K562 (cell line): ENCODE results near the gene FAM227A. TPM values are rescaled to one million over a fixed set of nuclear protein-coding genes. Genes with fewer than 3 reads are reported as not detected.
A peak's percentile ranks its signal among the peaks of the same experiment; 100 is the strongest.

Experiments
- ZNF316 ChIP-seq: fragments of 450-650 bp; IDR thresholded peaks from 2 replicates; pipeline ENCODE4 v1.6.1; 2016
- polyA plus RNA-seq, 8 experiments: library from polyadenylated mRNA; depleted of rRNA in 4 of 8; stranded (reverse) in 5 of 8; unstranded in 3 of 8; fragments of >200 nt; fragmentation: Nextera tagmentation in 2 of 8; fragmentation: Illumina TruSeq in 1 of 8; extraction: Ambion mirVana in 2 of 8; extraction: Trizol in 1 of 8; gene quantifications; 2 replicates each; pipeline versions ENCODE4 v1.2.1 to v1.2.3, GENCODE V29; 2011 to 2014; ENCODE audit warnings: inconsistent platforms in 1 of 8, missing spikeins in 1 of 8
- total RNA-seq, 7 experiments: library from RNA; depleted of rRNA in 6 of 7; stranded (reverse); fragments of >200 nt in 6 of 7; fragmentation: Illumina TruSeq in 2 of 7; extraction: Trizol in 2 of 7; gene quantifications; 2 replicates each; pipeline versions ENCODE4 v1.2.1 to v1.2.3, GENCODE V29; 2011 to 2021; ENCODE audit warnings: low replicate concordance in 1 of 7
- TF ChIP-seq, protein P1 (sequence below), 2 experiments: fragments of 450-650 bp in 1 of 2; sonication (generic) in 1 of 2; formaldehyde crosslinking in 1 of 2; IDR thresholded peaks; 2 replicates each; pipeline versions ENCODE4 v1.7.1 to v1.9.0; 2016 to 2022; ENCODE audit warnings: inconsistent platforms in 1 of 2, mild to moderate bottlenecking in 1 of 2, missing genetic modification reagents in 1 of 2

Gene FAM227A
- total and polyA plus RNA-seq, 9 of the 15 experiments (the other 6 are each of a cell fraction or from before 2014, with no cell fraction given): 0.10 to 2.2 (median 0.83) TPM

DNA sequence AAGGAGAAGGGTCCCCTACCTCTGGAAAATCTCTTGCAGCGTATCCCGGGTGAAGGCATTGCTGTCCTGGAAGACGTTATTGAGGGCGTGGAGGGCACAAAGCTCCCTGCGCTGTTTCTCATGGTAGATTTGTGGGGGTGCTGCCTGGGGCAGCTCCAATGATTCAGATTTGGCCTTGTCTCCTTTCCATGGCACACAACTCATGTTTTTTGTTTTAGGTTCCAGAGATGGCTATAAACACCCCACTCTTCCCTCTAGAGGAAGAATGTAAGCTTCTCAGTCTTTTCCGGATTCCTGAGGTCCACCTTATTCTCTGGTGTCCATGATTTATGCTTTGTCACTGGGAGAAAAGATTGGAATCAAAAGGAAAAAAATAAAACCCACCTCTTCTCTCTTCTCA, 43.6 kb upstream of the FAM227A start (continued):
- TF ChIP-seq, protein P1, sequence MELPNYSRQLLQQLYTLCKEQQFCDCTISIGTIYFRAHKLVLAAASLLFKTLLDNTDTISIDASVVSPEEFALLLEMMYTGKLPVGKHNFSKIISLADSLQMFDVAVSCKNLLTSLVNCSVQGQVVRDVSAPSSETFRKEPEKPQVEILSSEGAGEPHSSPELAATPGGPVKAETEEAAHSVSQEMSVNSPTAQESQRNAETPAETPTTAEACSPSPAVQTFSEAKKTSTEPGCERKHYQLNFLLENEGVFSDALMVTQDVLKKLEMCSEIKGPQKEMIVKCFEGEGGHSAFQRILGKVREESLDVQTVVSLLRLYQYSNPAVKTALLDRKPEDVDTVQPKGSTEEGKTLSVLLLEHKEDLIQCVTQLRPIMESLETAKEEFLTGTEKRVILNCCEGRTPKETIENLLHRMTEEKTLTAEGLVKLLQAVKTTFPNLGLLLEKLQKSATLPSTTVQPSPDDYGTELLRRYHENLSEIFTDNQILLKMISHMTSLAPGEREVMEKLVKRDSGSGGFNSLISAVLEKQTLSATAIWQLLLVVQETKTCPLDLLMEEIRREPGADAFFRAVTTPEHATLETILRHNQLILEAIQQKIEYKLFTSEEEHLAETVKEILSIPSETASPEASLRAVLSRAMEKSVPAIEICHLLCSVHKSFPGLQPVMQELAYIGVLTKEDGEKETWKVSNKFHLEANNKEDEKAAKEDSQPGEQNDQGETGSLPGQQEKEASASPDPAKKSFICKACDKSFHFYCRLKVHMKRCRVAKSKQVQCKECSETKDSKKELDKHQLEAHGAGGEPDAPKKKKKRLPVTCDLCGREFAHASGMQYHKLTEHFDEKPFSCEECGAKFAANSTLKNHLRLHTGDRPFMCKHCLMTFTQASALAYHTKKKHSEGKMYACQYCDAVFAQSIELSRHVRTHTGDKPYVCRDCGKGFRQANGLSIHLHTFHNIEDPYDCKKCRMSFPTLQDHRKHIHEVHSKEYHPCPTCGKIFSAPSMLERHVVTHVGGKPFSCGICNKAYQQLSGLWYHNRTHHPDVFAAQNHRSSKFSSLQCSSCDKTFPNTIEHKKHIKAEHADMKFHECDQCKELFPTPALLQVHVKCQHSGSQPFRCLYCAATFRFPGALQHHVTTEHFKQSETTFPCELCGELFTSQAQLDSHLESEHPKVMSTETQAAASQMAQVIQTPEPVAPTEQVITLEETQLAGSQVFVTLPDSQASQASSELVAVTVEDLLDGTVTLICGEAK (IDR thresholded peaks at IDR 0.05): no peak
- TF ChIP-seq, protein P1 (CRISPR knock-in tag; IDR thresholded peaks at IDR 0.05): no peak
- TF ChIP-seq ZNF316: peak; percentile 19; the same call in 1 of the 2 replicates
